GM12878 (cell line): ENCODE results near the gene TYW1B. TPM values are rescaled to one million over a fixed set of nuclear protein-coding genes. Genes with fewer than 3 reads are reported as not detected.
"Not testable (repeated sequence)": the region's sequence is repeated elsewhere in the genome, so short reads cannot be mapped to it uniquely, and the experiment has no call there.

Experiments
- ATAC-seq: fragments of 200-7000 bp; cut with Tn5 transposase; 3 replicates; pipeline ENCODE4 v1.9.1; 2020; ENCODE audit warnings: mild to moderate bottlenecking, moderate library complexity
- BruUV-seq: library from RNA; stranded (reverse); fragments of 400-500 nt; replicated peaks from 2 replicates; lab custom pipeline; 2021; lab: Mats Ljungman, UMichigan
- CTCF ChIA-PET: fragments of 300-600 bp; sonication (Branson Sonifier 250); formaldehyde crosslinking; extraction: SDS; loops from one replicate; lab custom pipeline; 2021; ENCODE audit warnings: inconsistent platforms; lab: Yijun Ruan, JAX
- POLR2A ChIA-PET: fragments of 350-600 bp; formaldehyde crosslinking; extraction: SDS; loops from one replicate; lab custom pipeline; 2021; ENCODE audit warnings: inconsistent platforms; lab: Charles Lee
- RAD21 ChIA-PET: fragments of 300-600 bp; sonication (Branson Sonifier 250); formaldehyde crosslinking; loops from one replicate; lab custom pipeline; 2023; ENCODE audit warnings: antibody characterized with exemption; ENCODE audit not compliant: unreplicated experiment; lab: Charles Lee
- SMC1A ChIA-PET: fragments of 300-600 bp; sonication (Branson Sonifier 250); formaldehyde crosslinking; loops from one replicate; lab custom pipeline; 2023; ENCODE audit not compliant: unreplicated experiment, uncharacterized antibody; lab: Charles Lee
- DNase-seq: peaks from one replicate; pipeline ENCODE4 v3.0.0-alpha.2; 2011; ENCODE audit warnings: low read depth, low spot score
- FAIRE-seq: peaks from 3 replicates; lab custom pipeline; 2011; peaks lifted over from hg19 to GRCh38; lab: Jason Lieb, UNC
- H2AFZ ChIP-seq: 2 replicates; pipeline ENCODE4 v1.6.0; 2011; ENCODE audit warnings: low read depth, low read length, control low read depth; ENCODE audit not compliant: control insufficient read depth
- H3K27ac ChIP-seq: 2 replicates; pipeline ENCODE4 v1.5.1; 2011; ENCODE audit warnings: control low read depth; ENCODE audit not compliant: control insufficient read depth, insufficient read depth
- H3K27me3 ChIP-seq, 2 experiments: replicated peaks in 1 of 2; 2 replicates each; pipeline versions ENCODE4 v1.6.0 to v1.6.1; 2011; ENCODE audit warnings: low read length in 1 of 2; ENCODE audit not compliant: control insufficient read depth in 2 of 2, insufficient read depth in 2 of 2
- H3K36me3 ChIP-seq, 2 experiments: 2 replicates each; pipeline ENCODE4 v1.5.1; 2011; ENCODE audit warnings: low read length in 1 of 2; ENCODE audit not compliant: control insufficient read depth in 2 of 2, insufficient read depth in 2 of 2
- H3K4me1 ChIP-seq: 2 replicates; pipeline ENCODE4 v1.6.1; 2011; ENCODE audit warnings: mild to moderate bottlenecking, low read length, moderate library complexity, mixed read lengths; ENCODE audit not compliant: control insufficient read depth, insufficient read depth
- H3K4me2 ChIP-seq: 2 replicates; pipeline ENCODE4 v1.6.0; 2011; ENCODE audit warnings: control low read depth; ENCODE audit not compliant: control insufficient read depth, insufficient read depth
- H3K4me3 ChIP-seq: fragments of 200-600 bp; sonication (generic); 2 replicates; pipeline ENCODE4 v1.5.1; 2016
- H3K79me2 ChIP-seq: 2 replicates; pipeline ENCODE4 v1.6.0; 2011; ENCODE audit warnings: low read length; ENCODE audit not compliant: control insufficient read depth, insufficient read depth
- H3K9ac ChIP-seq: 2 replicates; pipeline ENCODE4 v1.8.0; 2011; ENCODE audit warnings: low read length, control low read depth, mixed read lengths; ENCODE audit not compliant: control insufficient read depth, insufficient read depth
- H3K9me3 ChIP-seq: replicated peaks from 3 replicates; pipeline ENCODE4 v1.5.1; 2011; ENCODE audit warnings: mild to moderate bottlenecking, low read length; ENCODE audit not compliant: control insufficient read depth, insufficient read depth
- H4K20me1 ChIP-seq: 2 replicates; pipeline ENCODE4 v1.6.0; 2011; ENCODE audit not compliant: control insufficient read depth, insufficient read depth
- WGBS: methylation state at CpG from one replicate; pipeline ENCODE4 v1.1.6; 2016; ENCODE audit warnings: low lambda C conversion rate; ENCODE audit not compliant: insufficient replicate concordance, insufficient coverage; ENCODE audit errors: missing lambda C conversion rate; 5-methylcytosine and 5-hydroxymethylcytosine counted together
- in situ Hi-C: fragments of 300-500 bp; cut with MboI; formaldehyde crosslinking; loops from 9 replicates; pipeline ENCODE4 v1.14.3; 2018; ENCODE audit warnings: mixed read lengths
- intact Hi-C: fragments of 100-400 bp; cut with micrococcal nuclease; formaldehyde crosslinking; loops from one replicate; pipeline ENCODE4 v1.14.2; 2022; ENCODE audit not compliant: unreplicated experiment
- polyA plus RNA-seq, 11 experiments: library from polyadenylated mRNA; depleted of rRNA in 4 of 11; unstranded in 6 of 11; stranded (reverse) in 5 of 11; fragments of >200 nt; fragmentation: Nextera tagmentation in 4 of 11; fragmentation: Illumina TruSeq in 1 of 11; extraction: Ambion mirVana in 4 of 11; extraction: Trizol in 1 of 11; gene quantifications; 1 replicate in 1 of 11; 2 replicates in 10 of 11; pipeline versions ENCODE4 v1.2.1 to v1.2.3, GENCODE V29; 2011 to 2016; ENCODE audit warnings: inconsistent platforms in 2 of 11, missing spikeins in 2 of 11, low read depth in 1 of 11
- total RNA-seq, 4 experiments: library from RNA; depleted of rRNA in 3 of 4; stranded (reverse); fragments of >200 nt in 3 of 4; fragmentation: Illumina TruSeq in 1 of 4; extraction: Trizol in 1 of 4; gene quantifications; 2 replicates each; pipeline versions ENCODE4 v1.2.1 to v1.2.3, GENCODE V29; 2013 to 2021

Gene TYW1B
- total and polyA plus RNA-seq, 10 of the 15 experiments (the other 5 are each of a cell fraction or from before 2014, with no cell fraction given) = 3.5 to 6.6 (median 5.3) TPM

GRCh38 chr7:72604771-72605611, 223.0 kb downstream of the TYW1B start:
- in situ Hi-C loops, H3K36me3 ChIP-seq, H3K79me2 ChIP-seq, SMC1A ChIA-PET, DNase-seq, H3K27ac ChIP-seq, POLR2A ChIA-PET, H2AFZ ChIP-seq, intact Hi-C loops, H3K9me3 ChIP-seq, H3K4me3 ChIP-seq, H3K9ac ChIP-seq, RAD21 ChIA-PET, H3K27me3 ChIP-seq, BruUV-seq, FAIRE-seq, H3K4me2 ChIP-seq, CTCF ChIA-PET, H3K4me1 ChIP-seq, H4K20me1 ChIP-seq, ATAC-seq: not testable (repeated sequence)
- WGBS = 74% methylated on average over 17 of the region's 17 CpGs

GRCh38 chr7:72603476-72603875, 224.5 kb downstream of the TYW1B start:
- H3K4me3 ChIP-seq, ATAC-seq, H3K4me2 ChIP-seq, POLR2A ChIA-PET, H3K79me2 ChIP-seq, H3K27ac ChIP-seq, H3K9ac ChIP-seq, FAIRE-seq, in situ Hi-C loops, intact Hi-C loops, SMC1A ChIA-PET, H3K36me3 ChIP-seq, H4K20me1 ChIP-seq, RAD21 ChIA-PET, H3K27me3 ChIP-seq, BruUV-seq, H2AFZ ChIP-seq, H3K4me1 ChIP-seq, DNase-seq, H3K9me3 ChIP-seq, CTCF ChIA-PET: not testable (repeated sequence)
- WGBS = 89% methylated on average over 8 of the region's 8 CpGs
